Measurements from ENCODE around the gene IGF1R. TPM values are rescaled to one million over a fixed set of nuclear protein-coding genes. Genes with fewer than 3 reads are reported as not detected.
A peak's percentile ranks its signal among the peaks of the same experiment; 100 is the strongest.
"Not testable (repeated sequence)": the region's sequence is repeated elsewhere in the genome, so short reads cannot be mapped to it uniquely, and the experiment has no call there.

The IGF1R gene
- total and polyA plus RNA-seq, 2 donors (not counting 3 experiments of a cell fraction or from before 2014, with no cell fraction given), result 16.1 to 59.1 TPM

GRCh38 chr15:99002226-99002625, 353.9 kb downstream of the IGF1R start:
- Histone ChIP-seq H3K4me2 (ENCODE audit: insufficient read depth, low read length) (no peak overlapping the region), H3K79me2 (ENCODE audit: control insufficient read depth, insufficient read depth, low read length) (no peaks in the 10 kb centered on the region), H3K27ac (ENCODE audit: insufficient read depth, low read depth, low read length) (no peak overlapping the region), H3K9me1 (replicated peaks; ENCODE audit: control insufficient read depth, extremely low read depth, insufficient read depth, low read length) (no peaks in the 10 kb centered on the region), H3K9ac (replicated peaks; ENCODE audit: extremely low read depth, insufficient read depth, low read length) (no peak overlapping the region), H3K9me3 (replicated peaks; ENCODE audit: control insufficient read depth, insufficient read depth, low read length) (no peaks in the 10 kb centered on the region), H4K20me1 (replicated peaks; ENCODE audit: control insufficient read depth, extremely low read depth, insufficient read depth, low read length) (no peaks in the 10 kb centered on the region), H3K36me3 (ENCODE audit: control insufficient read depth in 2 of 2, extremely low read depth in 1 of 2, insufficient read depth in 2 of 2, low read length in 2 of 2) (no peaks in the 10 kb centered on the region), H3K4me1 (ENCODE audit: control insufficient read depth, extremely low read depth, insufficient read depth, low read length) (no peaks in the 10 kb centered on the region), H3K27me3 (ENCODE audit: control insufficient read depth in 2 of 2, insufficient read depth in 2 of 2, low read length in 2 of 2) (no peaks in the 10 kb centered on the region), H2AFZ (ENCODE audit: low read depth, low read length) (no peak overlapping the region), H3K4me3 (replicated peaks in 1 of 3; ENCODE audit: insufficient read depth in 1 of 3, low read depth in 1 of 3, low read length in 3 of 3) (no peak overlapping the region)
- ChIA-PET CTCF (no interaction called here), POLR2A (no interaction called here)
- dilution Hi-C loops (cut with MboI; ENCODE audit: extremely low pct_ligation_motif_present, low sequenced_read_pairs), result no loop called here
- no TSS peak for BruUV-seq (replicated peaks)
- TF ChIP-seq GATA2 (IDR thresholded peaks at IDR 0.05; ENCODE audit: insufficient read depth, insufficient read length, low read depth, low read length) (no peak), EZH2 (IDR thresholded peaks at IDR 0.05; ENCODE audit: borderline replicate concordance, low read depth, low read length, severe bottlenecking) (no peak), MAX (IDR thresholded peaks at IDR 0.05; ENCODE audit: insufficient read depth, insufficient read length) (no peak), JUN (IDR thresholded peaks at IDR 0.05; ENCODE audit: borderline replicate concordance, insufficient read depth, insufficient read length, low read depth) (no peak), POLR2A (IDR thresholded peaks at IDR 0.05; ENCODE audit: low read depth, low read length) (no peak), MYC (IDR thresholded peaks at IDR 0.05; ENCODE audit: low read depth, low read length) (no peak), POLR2AphosphoS5 (IDR thresholded peaks at IDR 0.05; ENCODE audit: insufficient read depth, low read depth, low read length) (no peak), FOS (IDR thresholded peaks at IDR 0.05; ENCODE audit: borderline replicate concordance, insufficient read depth, low read length) (no peak), CTCF (IDR thresholded peaks at IDR 0.05; ENCODE audit: extremely low read depth in 1 of 2, insufficient read depth in 1 of 2, low read depth in 1 of 2, low read length in 2 of 2) (no peak)
- FAIRE-seq, result no peak
- DNase-seq (ENCODE audit: low read depth, low spot score), result no peak
- intact Hi-C loops (cut with micrococcal nuclease), result no loop called here

- H3K9me1 ChIP-seq (replicated peaks; ENCODE audit: control insufficient read depth, extremely low read depth, insufficient read depth, low read length); dilution Hi-C loops (cut with MboI; ENCODE audit: extremely low pct_ligation_motif_present, low sequenced_read_pairs); CTCF ChIA-PET; DNase-seq (ENCODE audit: low read depth, low spot score); H2AFZ ChIP-seq (ENCODE audit: low read depth, low read length); H3K27me3 ChIP-seq (ENCODE audit: control insufficient read depth in 2 of 2, insufficient read depth in 2 of 2, low read length in 2 of 2); H3K79me2 ChIP-seq (ENCODE audit: control insufficient read depth, insufficient read depth, low read length); H4K20me1 ChIP-seq (replicated peaks; ENCODE audit: control insufficient read depth, extremely low read depth, insufficient read depth, low read length); H3K4me3 ChIP-seq (replicated peaks in 1 of 3; ENCODE audit: insufficient read depth in 1 of 3, low read depth in 1 of 3, low read length in 3 of 3); H3K27ac ChIP-seq (ENCODE audit: insufficient read depth, low read depth, low read length); POLR2A ChIA-PET; BruUV-seq (replicated peaks); H3K9me3 ChIP-seq (replicated peaks; ENCODE audit: control insufficient read depth, insufficient read depth, low read length); intact Hi-C loops (cut with micrococcal nuclease); H3K4me1 ChIP-seq (ENCODE audit: control insufficient read depth, extremely low read depth, insufficient read depth, low read length); H3K4me2 ChIP-seq (ENCODE audit: insufficient read depth, low read length); H3K36me3 ChIP-seq (ENCODE audit: control insufficient read depth in 2 of 2, extremely low read depth in 1 of 2, insufficient read depth in 2 of 2, low read length in 2 of 2); H3K9ac ChIP-seq (replicated peaks; ENCODE audit: extremely low read depth, insufficient read depth, low read length): not testable (repeated sequence)
- peak; percentile 55 for FAIRE-seq
Measured at GRCh38 chr15:99003317-99003716, 355.0 kb downstream of the IGF1R start.
